Neural cell (in vitro differentiated cells): ENCODE measurements around the gene NUTF2. TPM values are rescaled to one million over a fixed set of nuclear protein-coding genes. Genes with fewer than 3 reads are reported as not detected.

Source experiments
- H2AFZ ChIP-seq: fragments of 200-600, 300-800 bp; sonication (generic), shearing (Covaris generic); 2 replicates; pipeline ENCODE4 v1.6.0; 2014; ENCODE audit warnings: low read depth, mild to moderate bottlenecking, antibody characterized with exemption, low read length, moderate library complexity
- H3F3A ChIP-seq: fragments of 200-600 bp; shearing (Covaris generic); 2 replicates; pipeline ENCODE4 v1.6.1; 2016; ENCODE audit warnings: mild to moderate bottlenecking, moderate library complexity, mixed read lengths, antibody characterized with exemption, low read length; ENCODE audit not compliant: insufficient read depth, poor library complexity, severe bottlenecking
- H3K27ac ChIP-seq: fragments of 200-600, 300-800 bp; sonication (generic), shearing (Covaris generic); 2 replicates; pipeline ENCODE4 v1.5.1; 2014; ENCODE audit warnings: mild to moderate bottlenecking, low read length, moderate library complexity
- H3K27me3 ChIP-seq: fragments of 300-800, 200-600 bp; sonication (generic), shearing (Covaris generic); 2 replicates; pipeline ENCODE4 v1.6.0; 2014; ENCODE audit warnings: mild to moderate bottlenecking, low read depth, low read length, moderate library complexity; ENCODE audit not compliant: insufficient read depth
- H3K36me3 ChIP-seq: fragments of 300-800, 200-600 bp; sonication (generic), shearing (Covaris generic); 2 replicates; pipeline ENCODE4 v1.5.1; 2014; ENCODE audit warnings: mild to moderate bottlenecking, antibody characterized with exemption, low read length, moderate library complexity; ENCODE audit not compliant: insufficient read depth
- H3K4me2 ChIP-seq: fragments of 300-800, 200-600 bp; sonication (generic), shearing (Covaris generic); 2 replicates; pipeline ENCODE4 v1.6.0; 2014; ENCODE audit warnings: mild to moderate bottlenecking, low read length
- H3K4me3 ChIP-seq: fragments of 300-800, 200-600 bp; sonication (generic), shearing (Covaris generic); 2 replicates; pipeline ENCODE4 v1.5.1; 2014; ENCODE audit warnings: mild to moderate bottlenecking, low read length, moderate library complexity
- H3K79me2 ChIP-seq: fragments of 200-600 bp; shearing (Covaris generic); replicated peaks from 2 replicates; pipeline ENCODE4 v1.6.0; 2014; ENCODE audit warnings: mild to moderate bottlenecking, low read length, moderate library complexity; ENCODE audit not compliant: insufficient read depth
- H3K9ac ChIP-seq: fragments of 300-800, 200-600 bp; sonication (generic), shearing (Covaris generic); 2 replicates; pipeline ENCODE4 v1.6.1; 2016; ENCODE audit warnings: mild to moderate bottlenecking, low read length, mixed read lengths
- H3K9me2 ChIP-seq: fragments of 200-600 bp; shearing (Covaris generic); 2 replicates; pipeline ENCODE4 v1.6.1; 2016; ENCODE audit warnings: mild to moderate bottlenecking, low read length, mixed read lengths; ENCODE audit not compliant: insufficient read depth
- H3K9me3 ChIP-seq: fragments of 200-600, 300-800 bp; sonication (generic), shearing (Covaris generic); 2 replicates; pipeline ENCODE4 v1.6.1; 2016; ENCODE audit warnings: mild to moderate bottlenecking, mixed run types, low read length, moderate library complexity, mixed read lengths
- H4K20me1 ChIP-seq: fragments of 200-600 bp; shearing (Covaris generic); 2 replicates; pipeline ENCODE4 v1.6.1; 2016; ENCODE audit warnings: mild to moderate bottlenecking, mixed run types; ENCODE audit not compliant: insufficient read depth
- CTCF ChIP-seq: fragments of 450-650 bp; IDR thresholded peaks from 2 replicates; pipeline ENCODE4 v1.5.1; 2014; ENCODE audit warnings: antibody characterized with exemption, mild to moderate bottlenecking, moderate library complexity; ENCODE audit not compliant: poor library complexity, severe bottlenecking
- EZH2 ChIP-seq: fragments of 200-600, 300-800 bp; shearing (Covaris generic), sonication (generic); IDR thresholded peaks from 2 replicates; pipeline ENCODE4 v1.6.1; 2014; ENCODE audit warnings: antibody characterized with exemption, low read length, borderline replicate concordance, mild to moderate bottlenecking; ENCODE audit not compliant: insufficient read depth, poor library complexity, severe bottlenecking
- MXI1 ChIP-seq: fragments of 450-650 bp; conservative IDR thresholded peaks from 2 replicates; pipeline ENCODE4 v1.6.1; 2014; ENCODE audit warnings: antibody characterized with exemption, mild to moderate bottlenecking; ENCODE audit not compliant: poor library complexity, severe bottlenecking
- POLR2AphosphoS5 ChIP-seq: IDR thresholded peaks from 2 replicates; pipeline ENCODE4 v1.6.1; 2012
- SMC3 ChIP-seq: fragments of 450-650 bp; conservative IDR thresholded peaks from 2 replicates; pipeline ENCODE4 v1.6.1; 2014; ENCODE audit warnings: antibody characterized with exemption, mild to moderate bottlenecking, moderate library complexity; ENCODE audit not compliant: poor library complexity
- polyA plus RNA-seq: library from polyadenylated mRNA; depleted of rRNA; stranded (reverse); fragments of >200 nt; gene quantifications from 2 replicates; pipeline ENCODE4 v1.2.3, GENCODE V29; 2014
- TF ChIP-seq, protein P1 (sequence below): IDR thresholded peaks from 2 replicates; pipeline ENCODE4 v1.6.1; 2012; ENCODE audit warnings: borderline replicate concordance

NUTF2 gene
- polyA plus RNA-seq, 1 donor from 2014 or later: 98.6 TPM

DNA sequence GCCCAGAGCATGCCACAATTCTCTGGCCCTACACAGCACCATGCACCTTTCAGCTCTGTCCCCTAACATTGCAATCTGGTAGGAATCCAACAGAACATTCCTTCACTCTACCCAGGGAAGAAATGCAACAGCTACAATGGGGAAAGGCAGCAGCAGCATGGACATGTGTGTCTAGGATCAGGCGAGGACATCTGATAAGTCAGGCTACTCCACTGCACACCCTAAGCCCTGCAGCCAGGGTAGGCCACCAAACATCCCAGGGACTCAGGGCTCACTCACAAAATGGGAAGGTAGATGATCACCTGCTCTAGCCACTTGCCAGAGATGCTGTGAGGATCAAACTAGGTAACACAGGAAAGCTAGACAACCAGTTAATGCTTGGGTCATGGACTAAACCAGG is 45.5 kb upstream of the NUTF2 start:
- TF ChIP-seq, protein P1, sequence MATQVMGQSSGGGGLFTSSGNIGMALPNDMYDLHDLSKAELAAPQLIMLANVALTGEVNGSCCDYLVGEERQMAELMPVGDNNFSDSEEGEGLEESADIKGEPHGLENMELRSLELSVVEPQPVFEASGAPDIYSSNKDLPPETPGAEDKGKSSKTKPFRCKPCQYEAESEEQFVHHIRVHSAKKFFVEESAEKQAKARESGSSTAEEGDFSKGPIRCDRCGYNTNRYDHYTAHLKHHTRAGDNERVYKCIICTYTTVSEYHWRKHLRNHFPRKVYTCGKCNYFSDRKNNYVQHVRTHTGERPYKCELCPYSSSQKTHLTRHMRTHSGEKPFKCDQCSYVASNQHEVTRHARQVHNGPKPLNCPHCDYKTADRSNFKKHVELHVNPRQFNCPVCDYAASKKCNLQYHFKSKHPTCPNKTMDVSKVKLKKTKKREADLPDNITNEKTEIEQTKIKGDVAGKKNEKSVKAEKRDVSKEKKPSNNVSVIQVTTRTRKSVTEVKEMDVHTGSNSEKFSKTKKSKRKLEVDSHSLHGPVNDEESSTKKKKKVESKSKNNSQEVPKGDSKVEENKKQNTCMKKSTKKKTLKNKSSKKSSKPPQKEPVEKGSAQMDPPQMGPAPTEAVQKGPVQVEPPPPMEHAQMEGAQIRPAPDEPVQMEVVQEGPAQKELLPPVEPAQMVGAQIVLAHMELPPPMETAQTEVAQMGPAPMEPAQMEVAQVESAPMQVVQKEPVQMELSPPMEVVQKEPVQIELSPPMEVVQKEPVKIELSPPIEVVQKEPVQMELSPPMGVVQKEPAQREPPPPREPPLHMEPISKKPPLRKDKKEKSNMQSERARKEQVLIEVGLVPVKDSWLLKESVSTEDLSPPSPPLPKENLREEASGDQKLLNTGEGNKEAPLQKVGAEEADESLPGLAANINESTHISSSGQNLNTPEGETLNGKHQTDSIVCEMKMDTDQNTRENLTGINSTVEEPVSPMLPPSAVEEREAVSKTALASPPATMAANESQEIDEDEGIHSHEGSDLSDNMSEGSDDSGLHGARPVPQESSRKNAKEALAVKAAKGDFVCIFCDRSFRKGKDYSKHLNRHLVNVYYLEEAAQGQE: no peak
- Histone ChIP-seq H3K9me3 (no peaks in the 10 kb centered on the region), H3K27ac (no peak overlapping the region), H2AFZ (no peak overlapping the region), H3K9ac (no peak overlapping the region), H4K20me1 (no peaks in the 10 kb centered on the region), H3K4me2 (no peak overlapping the region), H3K79me2 (peaks cover 79% of the 10 kb centered on the region), H3K4me3 (no peak overlapping the region), H3K9me2 (no peaks in the 10 kb centered on the region), H3F3A (no peaks in the 10 kb centered on the region), H3K27me3 (no peaks in the 10 kb centered on the region), H3K36me3 (no peaks in the 10 kb centered on the region)

DNA sequence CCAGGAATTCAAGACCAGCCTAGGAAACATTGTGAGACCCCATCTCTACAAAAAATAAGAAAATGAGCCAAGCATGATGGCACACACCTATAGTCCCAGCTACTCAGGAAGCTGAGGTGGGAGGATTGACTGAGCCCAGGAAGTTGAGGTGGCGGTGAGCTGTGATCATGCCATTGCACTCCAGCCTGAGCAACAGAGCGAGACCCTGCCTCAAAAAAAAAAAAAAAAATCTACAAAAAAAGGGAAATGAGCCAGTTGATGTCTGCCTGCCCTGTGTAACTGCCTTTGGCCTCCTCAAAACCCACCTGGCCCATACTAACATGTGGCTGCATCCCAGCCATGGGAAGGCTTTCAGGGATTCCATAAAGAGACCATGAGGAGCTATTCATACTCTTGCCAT is 44.9 kb upstream of the NUTF2 start:
- Histone ChIP-seq H3F3A (no peaks in the 10 kb centered on the region), H3K9me2 (no peaks in the 10 kb centered on the region), H3K27me3 (no peaks in the 10 kb centered on the region), H4K20me1 (no peaks in the 10 kb centered on the region), H3K36me3 (no peaks in the 10 kb centered on the region), H2AFZ (no peak overlapping the region), H3K4me2 (no peak overlapping the region), H3K27ac (no peak overlapping the region), H3K4me3 (no peak overlapping the region), H3K9ac (no peak overlapping the region), H3K9me3 (no peaks in the 10 kb centered on the region), H3K79me2 (peaks cover 74% of the 10 kb centered on the region)
- TF ChIP-seq SMC3 (no peak), CTCF (no peak), POLR2AphosphoS5 (no peak), EZH2 (no peak), MXI1 (no peak)
- TF ChIP-seq, protein P1: no peak
